HG03378 (cell line): ENCODE results near the gene LRRC38.
"Not testable (repeated sequence)": the region's sequence is repeated elsewhere in the genome, so short reads cannot be mapped to it uniquely, and the experiment has no call there.

Experiments
- ATAC-seq: cut with Tn5 transposase; IDR thresholded peaks from one replicate; pipeline ENCODE4 v1.9.1; 2021; ENCODE audit warnings: mild to moderate bottlenecking, moderate library complexity; ENCODE audit not compliant: unreplicated experiment

Gene LRRC38

GRCh38 chr1:13465515-13465914, 48.3 kb downstream of the LRRC38 start:
- no peak for ATAC-seq

- no peak for ATAC-seq
Observed at GRCh38 chr1:13462682-13463081, 51.1 kb downstream of the LRRC38 start.

GRCh38 chr1:13461977-13462376, 51.8 kb downstream of the LRRC38 start:
- ATAC-seq: no peak

GRCh38 chr1:13456904-13457532, 56.8 kb downstream of the LRRC38 start:
- no peak for ATAC-seq

GRCh38 chr1:13451399-13451965, 62.3 kb downstream of the LRRC38 start:
- ATAC-seq: no peak

- ATAC-seq: no peak
Observed at GRCh38 chr1:13450204-13450603, 63.6 kb downstream of the LRRC38 start.

- ATAC-seq: no peak
Observed at GRCh38 chr1:13443335-13443979, 70.3 kb downstream of the LRRC38 start.

GRCh38 chr1:13439104-13439783, 74.6 kb downstream of the LRRC38 start:
- not testable (repeated sequence) for ATAC-seq

- ATAC-seq: no peak
Observed at GRCh38 chr1:13435458-13435857, 78.3 kb downstream of the LRRC38 start.

GRCh38 chr1:13433694-13434358, 80.0 kb downstream of the LRRC38 start:
- ATAC-seq: not testable (repeated sequence)

- ATAC-seq: no peak
Observed at GRCh38 chr1:13432251-13432650, 81.6 kb downstream of the LRRC38 start.

GRCh38 chr1:13430495-13430894, 83.3 kb downstream of the LRRC38 start:
- no peak for ATAC-seq
